PC-3 (cell line): ENCODE results near the gene FAM171A2. TPM values are rescaled to one million over a fixed set of nuclear protein-coding genes. Genes with fewer than 3 reads are reported as not detected.

Experiments
- ATAC-seq: fragments of 200-7000 bp; cut with Tn5 transposase; 2 replicates; pipeline ENCODE4 v1.9.1; 2020; ENCODE audit warnings: mild to moderate bottlenecking, moderate library complexity
- BruUV-seq: library from RNA; stranded (reverse); fragments of 400-500 nt; replicated peaks from 2 replicates; lab custom pipeline; 2021; lab: Mats Ljungman, UMichigan
- CTCF ChIA-PET: fragments of 300-600 bp; sonication (Branson Sonifier 250); formaldehyde crosslinking; loops from one replicate; lab custom pipeline; 2022; ENCODE audit warnings: antibody characterized with exemption; lab: Charles Lee
- POLR2A ChIA-PET: fragments of 300-600 bp; sonication (Branson Sonifier 250); formaldehyde crosslinking; loops from one replicate; lab custom pipeline; 2022; ENCODE audit warnings: antibody characterized with exemption; ENCODE audit not compliant: unreplicated experiment; lab: Charles Lee
- DNase-seq: peaks from one replicate; pipeline ENCODE4 v3.0.0-alpha.2; 2015
- H2AFZ ChIP-seq: fragments of 300-600 bp; sonication (generic); 2 replicates; pipeline ENCODE4 v1.6.0; 2016; ENCODE audit warnings: antibody characterized with exemption, low read length
- H3F3A ChIP-seq: fragments of 300-600 bp; sonication (generic); one replicate; pipeline ENCODE4 v1.6.0; 2017; ENCODE audit warnings: antibody characterized with exemption, low read length, control low read depth, mild to moderate bottlenecking; ENCODE audit not compliant: unreplicated experiment
- H3K27ac ChIP-seq: fragments of 300-600 bp; sonication (generic); 2 replicates; pipeline ENCODE4 v1.5.1; 2016; ENCODE audit warnings: mild to moderate bottlenecking, low read length
- H3K27me3 ChIP-seq: fragments of 300-600 bp; sonication (generic); 2 replicates; pipeline ENCODE4 v1.6.1; 2016; ENCODE audit warnings: low read length, mixed read lengths
- H3K36me3 ChIP-seq: fragments of 300-600 bp; sonication (generic); 2 replicates; pipeline ENCODE4 v1.6.1; 2016; ENCODE audit warnings: low read depth, mixed run types, low read length, mixed read lengths
- H3K4me1 ChIP-seq: fragments of 300-600 bp; sonication (generic); 2 replicates; pipeline ENCODE4 v1.5.1; 2016; ENCODE audit warnings: low read length; ENCODE audit not compliant: insufficient read depth
- H3K4me2 ChIP-seq: fragments of 300-600 bp; sonication (generic); 2 replicates; pipeline ENCODE4 v1.6.0; 2016; ENCODE audit warnings: low read length
- H3K4me3 ChIP-seq: fragments of 300-600 bp; sonication (generic); 2 replicates; pipeline ENCODE4 v1.5.1; 2016; ENCODE audit warnings: mild to moderate bottlenecking, low read length, mixed read lengths
- H3K79me2 ChIP-seq: fragments of 300-600 bp; sonication (generic); 2 replicates; pipeline ENCODE4 v1.6.1; 2017; ENCODE audit warnings: low read length, mixed read lengths
- H3K9ac ChIP-seq: fragments of 300-600 bp; sonication (generic); 2 replicates; pipeline ENCODE4 v1.6.0; 2016; ENCODE audit warnings: mild to moderate bottlenecking, low read length
- H3K9me2 ChIP-seq: fragments of 300-600 bp; sonication (generic); replicated peaks from 2 replicates; pipeline ENCODE4 v1.6.1; 2016; ENCODE audit warnings: mixed run types, low read length, mixed read lengths
- H3K9me3 ChIP-seq: fragments of 300-600 bp; sonication (generic); 2 replicates; pipeline ENCODE4 v1.6.1; 2016; ENCODE audit warnings: low read length, mixed read lengths
- H4K20me1 ChIP-seq: fragments of 300-600 bp; sonication (generic); 2 replicates; pipeline ENCODE4 v1.6.1; 2016; ENCODE audit warnings: low read length, mixed read lengths
- EZH2 ChIP-seq: fragments of 300-600 bp; sonication (generic); IDR thresholded peaks from one replicate; pipeline ENCODE4 v1.6.1; 2017; ENCODE audit warnings: antibody characterized with exemption, mild to moderate bottlenecking, low read length; ENCODE audit not compliant: unreplicated experiment
- EZH2phosphoT487 ChIP-seq: fragments of 300-600 bp; sonication (generic); IDR thresholded peaks from 2 replicates; pipeline ENCODE4 v1.6.1; 2018; ENCODE audit warnings: mild to moderate bottlenecking, antibody characterized with exemption, low read length, borderline replicate concordance
- intact Hi-C: fragments of 100-400 bp; cut with micrococcal nuclease; formaldehyde crosslinking; loops from 2 replicates; pipeline ENCODE4 v1.9.0; 2023
- total RNA-seq: library from RNA; depleted of rRNA; stranded (reverse); fragments of >200 nt; gene quantifications from 2 replicates; pipeline ENCODE4 v1.2.3, GENCODE V29; 2014
- TF ChIP-seq, protein P1 (sequence below): fragments of 300-600 bp; sonication (generic); conservative IDR thresholded peaks from 2 replicates; pipeline ENCODE4 v1.5.1; 2017; ENCODE audit warnings: antibody characterized with exemption, low read depth, mild to moderate bottlenecking, low read length

The FAM171A2 gene
- total RNA-seq, 1 experiment from 2014 or later: 16.3 TPM

DNA sequence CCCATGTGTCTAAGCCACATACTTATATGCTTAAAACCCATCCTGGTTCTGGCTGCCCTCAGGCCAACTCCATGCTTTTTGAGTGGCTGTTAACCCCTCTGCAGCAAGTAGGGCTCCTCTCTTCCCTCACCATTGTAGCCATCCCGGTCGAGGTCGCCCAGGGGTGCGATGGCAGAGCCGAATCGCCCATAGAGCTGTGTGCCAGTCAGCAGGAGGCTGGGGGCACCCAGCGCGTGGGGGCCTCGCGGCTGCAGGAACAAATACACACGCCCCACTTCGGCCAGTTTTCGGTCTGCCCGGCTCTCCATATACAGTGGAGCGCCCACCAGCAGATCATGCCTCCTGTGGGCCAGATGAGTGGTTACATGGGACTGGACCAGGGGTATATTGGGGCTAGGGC is 19.7 kb upstream of the FAM171A2 start:
- Histone ChIP-seq H3K79me2 (no peaks in the 10 kb centered on the region), H3K27ac (no peak overlapping the region), H3K27me3 (no peaks in the 10 kb centered on the region), H3F3A (no peaks in the 10 kb centered on the region), H3K9me3 (no peaks in the 10 kb centered on the region), H3K4me1 (peaks cover 10% of the 10 kb centered on the region), H3K4me2 (no peak overlapping the region), H4K20me1 (no peaks in the 10 kb centered on the region), H3K4me3 (no peak overlapping the region), H3K36me3 (no peaks in the 10 kb centered on the region), H3K9ac (no peak overlapping the region), H3K9me2 (no peaks in the 10 kb centered on the region), H2AFZ (no peak overlapping the region)
- DNase-seq (no peak), ATAC-seq (no peak)
- CTCF ChIA-PET: no interaction called here
- intact Hi-C loops: no loop called here
- POLR2A ChIA-PET: no interaction called here
- no peak for TF ChIP-seq EZH2phosphoT487
- no peak for TF ChIP-seq EZH2
- TF ChIP-seq, protein P1, sequence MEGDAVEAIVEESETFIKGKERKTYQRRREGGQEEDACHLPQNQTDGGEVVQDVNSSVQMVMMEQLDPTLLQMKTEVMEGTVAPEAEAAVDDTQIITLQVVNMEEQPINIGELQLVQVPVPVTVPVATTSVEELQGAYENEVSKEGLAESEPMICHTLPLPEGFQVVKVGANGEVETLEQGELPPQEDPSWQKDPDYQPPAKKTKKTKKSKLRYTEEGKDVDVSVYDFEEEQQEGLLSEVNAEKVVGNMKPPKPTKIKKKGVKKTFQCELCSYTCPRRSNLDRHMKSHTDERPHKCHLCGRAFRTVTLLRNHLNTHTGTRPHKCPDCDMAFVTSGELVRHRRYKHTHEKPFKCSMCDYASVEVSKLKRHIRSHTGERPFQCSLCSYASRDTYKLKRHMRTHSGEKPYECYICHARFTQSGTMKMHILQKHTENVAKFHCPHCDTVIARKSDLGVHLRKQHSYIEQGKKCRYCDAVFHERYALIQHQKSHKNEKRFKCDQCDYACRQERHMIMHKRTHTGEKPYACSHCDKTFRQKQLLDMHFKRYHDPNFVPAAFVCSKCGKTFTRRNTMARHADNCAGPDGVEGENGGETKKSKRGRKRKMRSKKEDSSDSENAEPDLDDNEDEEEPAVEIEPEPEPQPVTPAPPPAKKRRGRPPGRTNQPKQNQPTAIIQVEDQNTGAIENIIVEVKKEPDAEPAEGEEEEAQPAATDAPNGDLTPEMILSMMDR: no peak
- BruUV-seq: no TSS peak

DNA sequence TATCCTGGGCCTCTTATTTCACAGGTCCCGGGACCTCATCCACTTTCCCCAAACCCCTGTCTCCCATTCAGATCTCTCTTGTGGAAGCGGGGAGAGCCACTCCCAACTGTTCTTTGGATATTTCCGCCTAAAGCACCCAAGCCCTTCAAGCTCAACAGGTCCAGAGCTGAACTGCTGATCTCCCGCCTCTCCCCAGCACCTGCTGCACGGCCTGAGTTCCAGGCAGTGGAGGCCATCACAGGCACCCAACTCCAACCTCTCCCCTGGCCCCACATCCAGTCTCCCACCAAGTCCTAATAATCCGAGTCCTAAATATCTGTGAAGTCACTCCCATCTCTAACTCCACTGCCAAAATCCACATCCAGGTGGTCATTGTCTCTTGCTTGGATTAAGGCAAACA is 19.3 kb upstream of the FAM171A2 start:
- Histone ChIP-seq H3K27me3 (no peaks in the 10 kb centered on the region), H3K36me3 (no peaks in the 10 kb centered on the region), H3F3A (no peaks in the 10 kb centered on the region), H3K27ac (no peak overlapping the region), H2AFZ (no peak overlapping the region), H3K9ac (no peak overlapping the region), H4K20me1 (no peaks in the 10 kb centered on the region), H3K9me2 (no peaks in the 10 kb centered on the region), H3K79me2 (no peaks in the 10 kb centered on the region), H3K4me3 (no peak overlapping the region), H3K4me2 (no peak overlapping the region), H3K9me3 (no peaks in the 10 kb centered on the region), H3K4me1 (peaks cover 10% of the 10 kb centered on the region)
- TF ChIP-seq EZH2 (no peak), EZH2phosphoT487 (no peak)
- TF ChIP-seq, protein P1: no peak
- BruUV-seq: no TSS peak
- CTCF ChIA-PET: no interaction called here
- no peak for DNase-seq
- intact Hi-C loops: no loop called here
- no peak for ATAC-seq
- POLR2A ChIA-PET: no interaction called here

DNA sequence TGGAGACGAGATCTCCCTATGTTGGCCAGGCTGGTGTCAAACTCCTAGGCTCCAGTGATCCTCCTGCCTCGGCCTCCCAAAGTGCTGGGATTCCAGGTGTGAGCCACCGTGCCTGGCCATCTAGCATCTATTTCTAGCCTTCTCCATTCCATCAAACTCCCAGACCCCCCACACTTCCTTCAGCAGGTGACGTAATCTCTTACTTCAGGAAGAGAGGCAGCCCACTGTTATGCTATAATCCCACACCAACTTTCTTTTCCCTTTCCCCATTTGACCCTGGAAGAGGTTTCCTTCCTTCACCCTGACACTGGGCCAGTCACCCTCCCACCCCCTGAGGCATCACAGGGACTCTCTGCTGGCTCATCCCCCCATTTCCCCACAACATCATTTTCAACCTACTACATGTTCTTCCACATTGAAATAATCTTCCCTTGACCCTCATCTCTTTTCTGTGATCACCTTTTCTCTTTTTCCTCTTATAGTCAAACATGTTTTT is 18.2 kb upstream of the FAM171A2 start:
- H3K36me3 ChIP-seq: no peaks in the 10 kb centered on the region
- ATAC-seq: no peak
- no peaks in the 10 kb centered on the region for H3K27me3 ChIP-seq
- no peak overlapping the region for H3K4me3 ChIP-seq
- H2AFZ ChIP-seq: no peak overlapping the region
- TF ChIP-seq EZH2phosphoT487 (no peak), EZH2 (no peak)
- TF ChIP-seq, protein P1: no peak
- ChIA-PET CTCF (interaction anchor here (0.6 kb wide), 1 partner anchor 19 kb away, joined by 3 read pairs; no protein-coding TSS in a partner anchor), POLR2A (no interaction called here)
- H3K9me2 ChIP-seq: no peaks in the 10 kb centered on the region
- no peak for DNase-seq
- peaks cover 10% of the 10 kb centered on the region for H3K4me1 ChIP-seq
- H3K4me2 ChIP-seq: no peak overlapping the region
- H3K9ac ChIP-seq: no peak overlapping the region
- no TSS peak for BruUV-seq
- H3K79me2 ChIP-seq: no peaks in the 10 kb centered on the region
- no peaks in the 10 kb centered on the region for H4K20me1 ChIP-seq
- intact Hi-C loops: no loop called here
- no peaks in the 10 kb centered on the region for H3F3A ChIP-seq
- H3K27ac ChIP-seq: no peak overlapping the region
- H3K9me3 ChIP-seq: no peaks in the 10 kb centered on the region
